GM21723 (cell line): Measurements from ENCODE around the gene SEC11C.
A peak's percentile ranks its signal among the peaks of the same experiment; 100 is the strongest.

Experiments used
- ATAC-seq: cut with Tn5 transposase; IDR thresholded peaks from one replicate; pipeline ENCODE4 v1.9.1; 2021; ENCODE audit warnings: mild to moderate bottlenecking, moderate library complexity; ENCODE audit not compliant: unreplicated experiment

The SEC11C gene

GRCh38 chr18:59143441-59143840, 3.8 kb downstream of the SEC11C start:
- peak; percentile 14 for ATAC-seq

DNA sequence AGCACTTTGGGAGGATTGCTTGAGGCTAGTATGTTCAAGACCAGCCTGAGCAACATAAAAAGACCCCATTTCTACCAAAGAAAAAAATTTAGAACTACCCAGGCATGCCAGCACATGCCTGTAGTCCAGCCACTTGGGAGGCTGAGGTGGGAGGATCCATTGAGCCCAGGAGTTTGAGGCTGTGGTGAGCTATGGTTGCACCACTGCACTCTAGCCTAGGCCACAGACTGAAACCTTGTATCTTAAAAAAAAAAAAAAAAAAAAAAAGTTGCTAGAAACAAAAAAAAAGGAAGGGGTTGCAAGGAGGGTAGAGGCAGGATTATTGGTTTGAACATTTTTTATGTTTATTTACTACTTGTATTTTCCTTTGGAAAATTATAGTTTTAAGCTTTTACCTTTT, 4.8 kb downstream of the SEC11C start:
- ATAC-seq: no peak

GRCh38 chr18:59145055-59145454, 5.4 kb downstream of the SEC11C start:
- ATAC-seq: no peak

DNA sequence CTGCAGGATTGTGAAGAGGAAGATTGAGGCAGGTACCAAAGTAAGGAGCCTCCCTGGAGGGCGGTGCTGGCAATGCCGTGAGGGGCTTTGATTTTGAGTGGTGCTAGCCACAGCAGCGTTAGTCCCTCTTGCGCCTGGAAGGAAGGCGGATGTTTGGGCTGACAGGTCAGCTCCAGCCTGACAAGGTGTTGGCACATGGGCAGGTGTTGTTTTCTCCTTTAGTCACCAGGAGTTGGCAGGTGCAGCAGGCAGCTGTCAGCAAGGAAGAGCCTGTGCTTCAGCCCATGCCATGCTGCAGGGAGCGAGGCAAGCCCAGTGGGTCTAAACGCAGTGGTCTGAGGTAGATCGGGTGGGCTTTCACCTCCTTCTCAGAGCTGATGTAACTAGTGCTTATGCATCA, 8.5 kb downstream of the SEC11C start:
- ATAC-seq: no peak

DNA sequence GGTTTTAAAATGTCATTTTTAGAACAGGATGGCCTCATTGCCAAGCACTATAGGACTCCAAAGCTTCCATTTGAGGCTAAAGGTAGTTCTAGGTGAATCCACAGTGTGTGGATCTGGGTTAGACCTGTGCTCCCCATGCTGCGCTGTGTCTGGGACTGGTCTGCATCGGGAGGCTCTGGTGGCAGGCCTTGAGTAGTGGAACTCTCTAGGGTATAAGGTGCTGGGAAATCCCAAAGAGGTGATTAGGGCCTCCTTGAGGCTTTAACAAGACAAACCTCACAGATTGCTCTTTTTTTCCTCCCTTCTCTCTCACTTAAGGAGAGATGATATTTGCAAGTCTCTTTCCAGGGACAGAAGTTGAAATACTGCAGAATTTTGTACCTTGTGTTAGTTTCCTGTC, 9.3 kb downstream of the SEC11C start:
- ATAC-seq: no peak

DNA sequence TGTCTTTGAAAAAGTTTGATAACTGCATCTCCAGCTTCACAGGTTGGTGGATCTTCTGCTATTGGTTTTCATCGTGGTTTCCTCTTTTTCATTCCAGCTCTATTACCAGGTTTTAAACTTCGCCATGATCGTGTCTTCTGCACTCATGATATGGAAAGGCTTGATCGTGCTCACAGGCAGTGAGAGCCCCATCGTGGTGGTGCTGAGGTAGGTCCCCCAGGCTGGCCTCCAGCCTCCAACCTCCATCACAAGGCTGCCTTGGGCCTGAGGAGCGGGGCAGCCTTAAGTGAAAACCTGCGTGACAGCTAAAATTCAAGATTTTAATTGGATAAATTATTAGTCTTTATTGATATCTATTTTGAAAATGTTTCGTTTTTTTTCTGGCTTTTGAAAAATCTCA, 9.7 kb downstream of the SEC11C start:
- no peak for ATAC-seq

GRCh38 chr18:59150236-59150635, 10.6 kb downstream of the SEC11C start:
- no peak for ATAC-seq

GRCh38 chr18:59155153-59155552, 15.5 kb downstream of the SEC11C start:
- ATAC-seq: no peak

- no peak for ATAC-seq
Measured at GRCh38 chr18:59156316-59156715, 16.6 kb downstream of the SEC11C start.

DNA sequence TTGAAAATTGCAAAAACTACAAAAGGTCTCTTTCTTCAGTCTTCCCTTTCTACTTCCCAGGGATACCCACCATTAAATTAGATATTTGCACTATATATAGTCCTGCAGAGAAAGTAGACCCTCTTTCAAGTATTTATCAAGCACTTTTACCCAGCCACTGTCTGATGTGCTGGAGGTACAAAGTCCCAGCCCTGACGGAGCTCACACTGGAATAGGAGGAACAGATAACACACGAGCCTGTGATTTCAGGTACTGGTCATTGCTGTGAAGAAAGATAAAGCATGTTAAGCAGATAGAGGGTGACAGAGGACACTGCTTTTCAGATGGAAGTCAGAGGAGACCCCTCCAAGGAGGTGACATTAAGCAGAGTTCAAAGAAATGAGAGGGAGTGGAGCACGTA, 19.6 kb downstream of the SEC11C start:
- no peak for ATAC-seq

DNA sequence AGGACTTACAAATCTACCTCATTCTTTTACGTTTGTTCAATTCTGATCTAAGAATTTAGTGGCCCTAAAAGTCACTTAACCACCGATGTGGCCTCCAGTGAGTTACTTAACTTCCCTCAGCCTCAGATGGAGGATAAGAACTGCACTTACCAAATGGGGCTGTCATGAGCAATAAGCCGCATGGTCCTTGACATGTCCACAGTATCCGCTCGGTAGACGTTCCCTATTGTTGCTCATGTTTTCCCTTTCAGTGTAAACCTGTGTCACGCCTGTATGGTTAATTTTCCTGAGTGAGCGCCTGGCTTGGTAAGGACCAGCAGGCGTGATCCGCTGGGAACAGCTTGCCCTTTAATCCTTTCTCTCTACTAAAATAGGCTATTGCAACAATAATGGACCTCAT, 20.3 kb downstream of the SEC11C start:
- no peak for ATAC-seq

DNA sequence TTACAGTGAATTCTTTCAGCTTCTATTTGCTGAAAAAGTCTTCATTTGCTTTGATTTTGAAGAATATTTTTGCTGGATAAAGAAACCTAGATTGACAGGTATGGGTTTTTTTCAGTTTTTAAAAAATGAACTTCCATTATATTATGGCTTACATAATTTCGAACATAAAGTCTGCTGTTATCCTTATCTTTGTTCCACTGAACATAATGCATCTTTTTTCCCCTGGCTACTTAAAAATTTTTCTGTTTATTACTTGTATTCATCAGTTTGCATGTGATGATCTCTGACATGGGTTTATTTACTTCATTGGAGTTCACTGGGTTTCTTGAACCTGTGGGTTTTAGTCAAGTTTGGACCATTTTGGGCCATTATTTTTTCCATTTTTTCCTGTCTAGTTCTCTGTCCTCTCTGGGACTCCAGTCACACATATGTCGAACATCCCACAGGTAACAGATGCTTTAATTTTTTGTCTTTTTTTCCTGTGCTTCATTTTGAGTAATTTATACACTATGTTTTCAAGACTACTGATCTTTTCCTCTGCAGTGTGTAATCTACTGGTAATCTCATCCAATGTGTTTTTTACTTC, 33.1 kb downstream of the SEC11C start:
- ATAC-seq: no peak

DNA sequence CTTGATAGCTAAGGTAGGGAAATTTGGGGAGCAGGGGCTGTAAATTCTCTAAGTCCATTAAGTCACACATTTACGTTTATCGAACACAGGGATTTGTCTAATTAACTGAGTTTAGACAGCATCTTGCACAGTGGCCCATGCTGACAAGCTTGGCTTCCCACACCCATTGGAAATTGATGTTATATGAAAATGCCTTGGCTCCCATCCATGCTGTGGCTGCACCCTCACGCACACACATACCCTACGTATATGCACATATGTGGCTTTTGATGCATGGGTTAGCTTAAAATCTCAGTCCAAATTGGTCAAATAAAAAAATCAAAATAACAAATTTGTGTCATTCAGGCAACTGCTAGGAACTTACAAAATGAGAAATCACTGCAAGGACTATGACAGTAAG, 37.8 kb downstream of the SEC11C start:
- no peak for ATAC-seq

- ATAC-seq: no peak
Measured at GRCh38 chr18:59180150-59180845, 40.6 kb downstream of the SEC11C start.

DNA sequence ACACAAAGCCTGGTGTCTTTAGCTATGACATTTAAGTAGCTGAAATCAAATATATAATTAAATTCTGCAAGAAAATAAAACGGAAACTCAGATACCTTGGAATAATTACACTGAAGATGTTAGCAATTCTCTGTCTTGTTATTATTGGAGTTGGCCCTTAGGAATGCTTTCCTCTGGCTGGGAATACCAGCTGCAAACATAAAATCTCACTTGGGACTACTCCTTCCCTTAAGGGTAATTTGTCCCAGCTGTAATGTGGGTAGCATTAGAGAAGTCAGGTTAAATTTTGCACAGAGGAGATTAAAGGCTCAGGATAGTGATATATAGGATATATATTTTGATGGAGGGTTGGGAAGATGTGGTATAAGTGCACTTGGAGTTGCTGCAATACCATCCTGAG, 43.0 kb downstream of the SEC11C start:
- ATAC-seq: no peak

DNA sequence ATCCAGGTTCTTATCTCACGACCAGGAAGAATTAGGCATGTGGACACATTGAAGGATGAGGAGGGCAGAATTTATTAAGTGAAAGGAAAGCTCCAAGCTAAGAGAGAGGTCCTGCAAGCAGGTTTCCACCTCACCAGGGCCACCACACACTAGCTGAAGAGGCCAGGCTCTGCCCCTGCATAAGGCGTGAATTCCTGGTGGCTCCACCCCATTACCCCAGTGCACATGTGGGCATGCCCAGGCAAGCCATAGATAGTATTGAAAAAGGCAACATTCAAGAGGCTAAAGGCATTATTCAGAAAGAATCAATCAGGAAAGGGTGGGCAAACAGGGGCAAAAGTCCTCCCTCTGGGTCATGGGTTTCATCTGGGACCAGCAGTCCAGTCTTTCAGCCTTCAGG, 49.3 kb downstream of the SEC11C start:
- no peak for ATAC-seq

GRCh38 chr18:59189746-59190145, 50.1 kb downstream of the SEC11C start:
- no peak for ATAC-seq

DNA sequence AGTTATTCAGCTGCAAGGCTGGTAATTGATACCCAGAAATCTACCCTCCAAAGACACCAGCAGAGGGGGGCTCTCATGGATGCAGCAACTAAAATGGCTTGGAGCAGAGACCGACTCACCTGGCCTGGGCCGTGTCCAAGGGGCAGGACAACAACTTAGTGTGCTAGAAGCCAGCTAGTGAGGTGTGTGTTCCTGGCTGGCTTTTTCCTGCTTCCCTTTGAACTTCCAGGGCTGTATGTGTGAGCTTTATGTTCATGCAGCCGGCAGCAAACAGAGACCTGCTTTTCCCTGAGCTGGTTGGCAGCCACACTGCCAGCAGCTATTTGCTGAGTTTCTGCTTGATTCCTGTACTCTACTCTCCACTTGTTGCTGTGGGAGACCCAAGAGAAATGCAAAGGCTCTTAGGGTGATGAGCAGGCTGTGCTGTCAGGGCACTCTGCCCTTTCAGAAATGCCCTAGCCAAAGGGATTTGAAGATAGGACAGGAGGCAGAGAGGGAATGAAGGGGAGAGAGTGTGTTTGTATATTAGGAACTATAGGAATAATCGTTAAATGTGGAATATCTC, 56.6 kb downstream of the SEC11C start:
- no peak for ATAC-seq

GRCh38 chr18:59197636-59198035, 58.0 kb downstream of the SEC11C start:
- ATAC-seq: no peak

DNA sequence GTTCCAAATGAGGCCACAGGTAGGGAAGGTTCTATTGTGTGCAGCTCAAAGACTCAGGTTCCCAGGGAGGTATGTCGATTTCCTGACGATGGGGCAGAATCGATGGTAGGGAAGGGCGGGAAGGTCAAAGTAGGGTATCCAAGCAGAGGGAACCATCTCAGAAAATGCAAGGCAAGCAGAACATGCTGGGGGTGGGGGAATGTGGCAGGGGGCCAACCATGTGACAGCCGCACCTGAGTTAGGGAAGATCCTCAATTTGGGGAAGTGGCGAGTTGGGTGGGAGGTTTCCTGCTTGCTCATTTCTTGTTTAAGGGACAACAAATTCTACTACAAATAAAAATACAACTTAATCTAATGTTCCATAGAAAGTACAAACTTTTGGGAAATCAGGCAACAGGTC, 58.5 kb downstream of the SEC11C start:
- no peak for ATAC-seq

DNA sequence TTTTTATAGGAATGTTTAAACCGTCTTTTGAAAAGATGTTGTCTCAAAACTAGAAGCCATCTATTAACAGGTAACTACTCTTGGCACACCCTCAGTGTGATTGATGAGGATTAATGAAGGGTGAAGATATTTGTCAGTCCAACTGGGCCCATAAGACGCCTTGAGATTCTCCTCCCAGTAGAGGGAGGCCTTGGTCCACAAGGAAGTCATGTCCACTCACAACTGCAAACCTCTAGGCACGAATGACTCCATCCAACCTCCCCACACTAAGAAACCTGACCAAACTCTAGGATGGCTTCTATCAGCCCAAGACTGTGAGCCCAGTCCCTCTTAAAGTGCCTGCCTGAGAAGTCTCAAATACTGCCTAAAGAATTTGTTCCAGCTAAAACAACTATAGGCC, 61.1 kb downstream of the SEC11C start:
- no peak for ATAC-seq

DNA sequence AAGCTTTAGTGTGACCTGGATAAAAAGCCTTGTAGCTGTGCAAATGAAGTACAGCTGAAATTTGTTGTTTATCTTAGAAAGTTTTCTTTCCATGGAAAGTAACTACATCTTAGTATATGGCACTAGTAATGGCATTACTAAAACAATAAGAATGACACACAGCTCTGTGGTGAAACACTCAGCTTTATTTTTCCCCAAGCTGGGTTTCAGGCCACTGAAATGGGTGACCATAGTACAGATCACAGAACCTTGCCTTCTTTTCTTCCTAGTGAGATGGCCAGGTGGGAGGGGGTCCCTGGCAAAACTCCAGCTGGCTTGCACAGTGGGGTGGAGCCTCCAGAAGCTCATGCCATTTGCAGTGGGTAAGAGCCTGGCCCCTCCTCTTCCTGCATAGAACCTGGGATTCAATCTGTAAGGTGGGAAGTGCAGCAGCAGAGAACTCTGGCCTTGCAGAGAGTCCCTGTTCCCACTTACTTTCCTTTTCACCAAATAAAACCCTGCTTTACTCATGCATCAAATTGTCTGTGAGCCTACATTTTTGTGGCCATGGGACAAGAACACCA, 62.7 kb downstream of the SEC11C start:
- no peak for ATAC-seq
